Left colon (tissue), 2 donors: Measurements from ENCODE around the gene AIFM1. TPM values are rescaled to one million over a fixed set of nuclear protein-coding genes. Genes with fewer than 3 reads are reported as not detected.

Source experiments
- ATAC-seq: fragments of 200-7000 bp; cut with Tn5 transposase; one replicate; pipeline ENCODE4 v1.9.1; 2020; ENCODE audit warnings: mild to moderate bottlenecking, moderate library complexity
- DNase-seq, 2 donors: peaks; one replicate each; pipeline ENCODE4 v3.0.0-alpha.2; 2020
- intact Hi-C, 2 donors: fragments of 100-400 bp; cut with DNase I in 1 of 2; cut with micrococcal nuclease in 1 of 2; formaldehyde crosslinking; loops; one replicate each; pipeline versions ENCODE4 v1.11.2 to v1.14.0; 2022; cut with DNase I, micrococcal nuclease
- total RNA-seq, 2 donors: library from RNA; stranded (reverse); fragmentation: NEBNext Ultra II Directional; extraction: Animal tissue kit (Norgen Biotek cat#: 25700); gene quantifications; one replicate each; pipeline ENCODE4 v1.2.1, GENCODE V29; 2021
- donor health status: DM: no; HTN: no; CAD: no.
- donor health status: DM: yes; HTN: yes; CAD: no.

The AIFM1 gene
- total RNA-seq, 2 donors from 2014 or later, result 67.0 to 76.9 TPM

- intact Hi-C loops, result no loop called here
Observed at GRCh38 chrX:130172127-130172845, 6.6 kb upstream of the AIFM1 start.

GRCh38 chrX:130171446-130172126 lies 5.9 kb upstream of the AIFM1 start, which contains the start of gene RAB33A:
Gene RAB33A, plus strand, starts transcription at chrX:130171962. Its CDS starts 101 bp downstream, at chrX:130172063.
- DNase-seq (peak in 1 of 2 donors; percentile 24), ATAC-seq (peak; percentile 42)
- intact Hi-C loops, result no loop called here

More at GRCh38 chrX:130172127-130172845, 6.6 kb upstream of the AIFM1 start:
- ATAC-seq, result no peak
- DNase-seq, result no peak

GRCh38 chrX:130170752-130171445 lies 5.3 kb upstream of the AIFM1 start:
- ATAC-seq (peak; percentile 25), DNase-seq (peak; percentile 27 to 41)
- intact Hi-C loops, result no loop called here

- ATAC-seq, result no peak
- intact Hi-C loops, result no loop called here
- DNase-seq, result no peak
Observed at GRCh38 chrX:130167040-130167439, 1.4 kb upstream of the AIFM1 start.

- ATAC-seq (no peak), DNase-seq (no peak)
- intact Hi-C loops, result no loop called here
Observed at GRCh38 chrX:130166503-130166777, 799 bp upstream of the AIFM1 start.

GRCh38 chrX:130165181-130165702 lies 399 bp downstream of the AIFM1 start:
- ATAC-seq, result peak; percentile 30
- intact Hi-C loops, result no loop called here
- no peak for DNase-seq

GRCh38 chrX:130163398-130163797 lies 2.2 kb downstream of the AIFM1 start:
- intact Hi-C loops, result no loop called here
- ATAC-seq (no peak), DNase-seq (no peak)

- ATAC-seq (no peak), DNase-seq (no peak)
- intact Hi-C loops, result no loop called here
Observed at GRCh38 chrX:130162094-130162735, 3.4 kb downstream of the AIFM1 start.

- DNase-seq (no peak), ATAC-seq (no peak)
- intact Hi-C loops, result no loop called here
Observed at GRCh38 chrX:130159776-130160175, 5.9 kb downstream of the AIFM1 start.

GRCh38 chrX:130158311-130158710 lies 7.3 kb downstream of the AIFM1 start:
- ATAC-seq (no peak), DNase-seq (no peak)
- intact Hi-C loops, result no loop called here

GRCh38 chrX:130155564-130155963 lies 10.1 kb downstream of the AIFM1 start:
- intact Hi-C loops, result no loop called here
- ATAC-seq (no peak), DNase-seq (no peak)

- no peak for ATAC-seq
- DNase-seq, result no peak
- intact Hi-C loops, result no loop called here
Observed at GRCh38 chrX:130147631-130148030, 18.0 kb downstream of the AIFM1 start.

- ATAC-seq (no peak), DNase-seq (no peak)
- intact Hi-C loops, result no loop called here
Observed at GRCh38 chrX:130145123-130145522, 20.5 kb downstream of the AIFM1 start.

- intact Hi-C loops, result no loop called here
- ATAC-seq (no peak), DNase-seq (no peak)
Observed at GRCh38 chrX:130144509-130144908, 21.1 kb downstream of the AIFM1 start.

- DNase-seq (no peak), ATAC-seq (no peak)
- intact Hi-C loops, result no loop called here
Observed at GRCh38 chrX:130139474-130140201, 26.0 kb downstream of the AIFM1 start.

GRCh38 chrX:130136961-130137360 lies 28.7 kb downstream of the AIFM1 start:
- no peak for ATAC-seq
- intact Hi-C loops, result no loop called here
- no peak for DNase-seq

- ATAC-seq (no peak), DNase-seq (no peak)
- intact Hi-C loops, result no loop called here
Observed at GRCh38 chrX:130136496-130136895, 29.1 kb downstream of the AIFM1 start.

- DNase-seq, result no peak
Observed at GRCh38 chrX:130130990-130131389, 34.7 kb downstream of the AIFM1 start.

More at GRCh38 chrX:130130990-130131389, 34.7 kb downstream of the AIFM1 start:
- intact Hi-C loops, result no loop called here
- ATAC-seq, result no peak
